HEK293 (cell line): ENCODE data around the gene CRY2.

Experiments
- CTCF ChIP-seq: fragments of 450-650 bp; formaldehyde crosslinking; IDR thresholded peaks from 2 replicates; pipeline ENCODE4 v1.5.1; 2016; ENCODE audit warnings: missing biosample characterization, missing genetic modification characterization
- PBX3 ChIP-seq: sonication (generic); formaldehyde crosslinking; IDR thresholded peaks from 2 replicates; pipeline ENCODE4 v1.8.1; 2022; ENCODE audit warnings: mild to moderate bottlenecking, moderate library complexity, missing genetic modification reagents
- PRDM2 ChIP-seq: fragments of 450-650 bp; formaldehyde crosslinking; IDR thresholded peaks from 2 replicates; pipeline ENCODE4 v1.5.1; 2016; ENCODE audit warnings: missing biosample characterization, missing genetic modification characterization, borderline replicate concordance
- PRDM6 ChIP-seq: fragments of 450-650 bp; formaldehyde crosslinking; IDR thresholded peaks from 2 replicates; pipeline ENCODE4 v1.5.1; 2017; ENCODE audit warnings: missing biosample characterization, missing genetic modification characterization
- ZEB2 ChIP-seq: fragments of 450-650 bp; formaldehyde crosslinking; IDR thresholded peaks from 2 replicates; pipeline ENCODE4 v1.5.1; 2016; ENCODE audit warnings: missing biosample characterization, missing genetic modification characterization
- ZFP41 ChIP-seq: fragments of 450-650 bp; formaldehyde crosslinking; IDR thresholded peaks from 2 replicates; pipeline ENCODE4 v1.5.1; 2016; ENCODE audit warnings: missing biosample characterization, missing genetic modification characterization, borderline replicate concordance
- ZNF112 ChIP-seq: fragments of 450-650 bp; formaldehyde crosslinking; IDR thresholded peaks from 2 replicates; pipeline ENCODE4 v1.5.0; 2017; ENCODE audit warnings: missing biosample characterization, missing genetic modification characterization
- ZNF140 ChIP-seq: fragments of 450-650 bp; formaldehyde crosslinking; IDR thresholded peaks from 2 replicates; pipeline ENCODE4 v1.5.1; 2016; ENCODE audit warnings: missing biosample characterization, missing genetic modification characterization
- ZNF202 ChIP-seq: fragments of 450-650 bp; formaldehyde crosslinking; IDR thresholded peaks from 2 replicates; pipeline ENCODE4 v1.5.1; 2016; ENCODE audit warnings: missing biosample characterization, missing genetic modification characterization, borderline replicate concordance
- ZNF274 ChIP-seq, 2 experiments: fragments of 200-500 bp in 1 of 2; fragments of 450-650 bp in 1 of 2; sonication (Bioruptor generic) in 1 of 2; formaldehyde crosslinking in 1 of 2; IDR thresholded peaks; 2 replicates each; pipeline versions ENCODE4 v1.5.1 to v1.6.1; 2014 to 2016; ENCODE audit warnings: borderline replicate concordance in 1 of 2, inconsistent platforms in 1 of 2, low read length in 1 of 2, missing biosample characterization in 1 of 2, missing genetic modification characterization in 1 of 2
- ZNF561 ChIP-seq: fragments of 450-650 bp; IDR thresholded peaks from 2 replicates; pipeline ENCODE4 v1.5.1; 2018; ENCODE audit warnings: missing biosample characterization, missing genetic modification characterization, borderline replicate concordance
- ZNF629 ChIP-seq: fragments of 450-650 bp; formaldehyde crosslinking; IDR thresholded peaks from 2 replicates; pipeline ENCODE4 v1.5.1; 2017; ENCODE audit warnings: missing biosample characterization, missing genetic modification characterization

GRCh38 chr11:45922425-45923082 is 75.3 kb downstream of the CRY2 start, which contains the start of gene LARGE2:
- TF ChIP-seq CTCF (tag by site-specific recombination) (no peak), ZNF274 (IDR thresholded peaks at IDR 0.05; ENCODE audit: low read length) (no peak), ZNF274 (tag by site-specific recombination; IDR thresholded peaks at IDR 0.05; ENCODE audit: borderline replicate concordance) (no peak), ZNF202 (tag by site-specific recombination) (no peak), ZNF629 (tag by site-specific recombination) (no peak), ZNF140 (tag by site-specific recombination) (no peak), ZEB2 (tag by site-specific recombination) (no peak), ZNF112 (tag by site-specific recombination) (no peak), PRDM6 (tag by site-specific recombination) (no peak), PRDM2 (tag by site-specific recombination) (no peak), ZFP41 (tag by site-specific recombination) (no peak), ZNF561 (tag by site-specific recombination) (no peak), PBX3 (CRISPR knock-in tag) (no peak)
